AML-193 (cell line): ENCODE data around the gene MARK3.
A peak's percentile ranks its signal among the peaks of the same experiment; 100 is the strongest.
"Not testable (repeated sequence)": the region's sequence is repeated elsewhere in the genome, so short reads cannot be mapped to it uniquely, and the experiment has no call there.

Source experiments
- DNase-seq, 2 experiments: peaks; one replicate each; lab custom pipeline; 2025; lab: John Stamatoyannopoulos, UW

MARK3 gene

GRCh38 chr14:103385152-103385928, at the start of gene MARK3:
Gene MARK3, plus strand, starts transcription at chr14:103385415. Its CDS starts 615 bp downstream, at chr14:103386030.
- DNase-seq = peak; percentile 88 to 94

GRCh38 chr14:103336191-103336590, 49.0 kb upstream of the MARK3 start:
- no peak for DNase-seq

- no peak for DNase-seq
Observed at GRCh38 chr14:103337794-103338193, 47.4 kb upstream of the MARK3 start.

GRCh38 chr14:103339561-103339960, 45.7 kb upstream of the MARK3 start:
- DNase-seq = no peak

- DNase-seq = no peak
Observed at GRCh38 chr14:103340480-103341212, 44.6 kb upstream of the MARK3 start.

GRCh38 chr14:103341250-103342129, 43.7 kb upstream of the MARK3 start:
- DNase-seq = no peak

GRCh38 chr14:103343164-103343879, 41.9 kb upstream of the MARK3 start:
- no peak for DNase-seq

GRCh38 chr14:103343905-103344797, 41.1 kb upstream of the MARK3 start:
- no peak for DNase-seq

- DNase-seq = no peak
Observed at GRCh38 chr14:103346286-103346685, 38.9 kb upstream of the MARK3 start.

- no peak for DNase-seq
Observed at GRCh38 chr14:103347091-103347815, 38.0 kb upstream of the MARK3 start.

- no peak for DNase-seq
Observed at GRCh38 chr14:103348154-103348553, 37.1 kb upstream of the MARK3 start.

GRCh38 chr14:103349982-103350381, 35.2 kb upstream of the MARK3 start:
- DNase-seq = no peak

GRCh38 chr14:103353362-103353761, 31.9 kb upstream of the MARK3 start:
- no peak for DNase-seq

- DNase-seq = no peak
Observed at GRCh38 chr14:103354141-103354540, 31.1 kb upstream of the MARK3 start.

- DNase-seq = no peak
Observed at GRCh38 chr14:103356024-103356682, 29.1 kb upstream of the MARK3 start.

- DNase-seq = not testable (repeated sequence)
Observed at GRCh38 chr14:103357552-103357951, 27.7 kb upstream of the MARK3 start.

GRCh38 chr14:103360548-103360947, 24.7 kb upstream of the MARK3 start:
- no peak for DNase-seq

- DNase-seq = peak; percentile 62 to 72
Observed at GRCh38 chr14:103361867-103362266, 23.3 kb upstream of the MARK3 start.

GRCh38 chr14:103362780-103363179, 22.4 kb upstream of the MARK3 start:
- no peak for DNase-seq
